HepG2 (cell line): ENCODE results near the gene BCAR3.

Source experiments
- CTCF ChIP-seq: sonication (generic); formaldehyde crosslinking; IDR thresholded peaks from 2 replicates; pipeline ENCODE4 v1.5.0; 2020; ENCODE audit warnings: mild to moderate bottlenecking, missing genetic modification reagents, moderate library complexity
- FOXA1 ChIP-seq, 2 experiments: fragments of 450-650 bp in 1 of 2; sonication (generic) in 1 of 2; formaldehyde crosslinking in 1 of 2; IDR thresholded peaks; 2 replicates each; pipeline versions ENCODE4 v1.4.0 to v1.6.1; 2016 to 2020; ENCODE audit warnings: missing genetic modification reagents in 1 of 2
- MED1 ChIP-seq: sonication (generic); formaldehyde crosslinking; IDR thresholded peaks from 2 replicates; pipeline ENCODE4 v1.4.0; 2020; ENCODE audit warnings: missing genetic modification reagents
- MNT ChIP-seq: fragments of 450-650 bp; IDR thresholded peaks from 2 replicates; pipeline ENCODE4 v1.6.1; 2016
- NBN ChIP-seq: fragments of 450-650 bp; conservative IDR thresholded peaks from 2 replicates; pipeline ENCODE4 v1.6.1; 2017
- NR2C2 ChIP-seq: sonication (generic); formaldehyde crosslinking; IDR thresholded peaks from 2 replicates; pipeline ENCODE4 v1.4.0; 2020; ENCODE audit warnings: missing genetic modification reagents, mild to moderate bottlenecking, moderate library complexity, borderline replicate concordance
- RAD21 ChIP-seq: fragments of 450-650 bp; formaldehyde crosslinking; IDR thresholded peaks from 2 replicates; pipeline ENCODE4 v1.5.0; 2020; ENCODE audit warnings: mild to moderate bottlenecking
- RFX5 ChIP-seq: IDR thresholded peaks from 2 replicates; pipeline ENCODE4 v1.6.1; 2011; ENCODE audit warnings: low read depth, low read length, improper control_type of control experiment
- TFAP4 ChIP-seq: sonication (generic); IDR thresholded peaks from 2 replicates; pipeline ENCODE4 v1.6.1; 2016; ENCODE audit warnings: low read depth, borderline replicate concordance
- ZNF138 ChIP-seq: sonication (generic); formaldehyde crosslinking; IDR thresholded peaks from 2 replicates; pipeline ENCODE4 v1.5.0; 2020; ENCODE audit warnings: mild to moderate bottlenecking, low read depth, missing genetic modification reagents
- ZNF264 ChIP-seq: sonication (generic); formaldehyde crosslinking; IDR thresholded peaks from 2 replicates; pipeline ENCODE4 v1.4.0; 2020; ENCODE audit warnings: missing genetic modification reagents
- ZNF547 ChIP-seq: sonication (generic); formaldehyde crosslinking; IDR thresholded peaks from 2 replicates; pipeline ENCODE4 v1.5.1; 2020; ENCODE audit warnings: mild to moderate bottlenecking, missing genetic modification reagents
- TF ChIP-seq, protein P1 (sequence below): IDR thresholded peaks from 2 replicates; pipeline ENCODE4 v1.6.1; 2012; ENCODE audit warnings: low read length, improper control_type of control experiment

GRCh38 chr1:93533677-93534076 is 148.0 kb downstream of the BCAR3 start:
- no peak for TF ChIP-seq FOXA1 (IDR thresholded peaks at IDR 0.05)
- TF ChIP-seq FOXA1 (CRISPR knock-in tag; IDR thresholded peaks at IDR 0.05): no peak
- no peak for TF ChIP-seq ZNF264
- no peak for TF ChIP-seq RAD21 (CRISPR knock-in tag)
- TF ChIP-seq MNT: no peak
- TF ChIP-seq TFAP4: no peak
- TF ChIP-seq NR2C2 (CRISPR knock-in tag): no peak
- no peak for TF ChIP-seq RFX5
- no peak for TF ChIP-seq ZNF547 (CRISPR knock-in tag)
- TF ChIP-seq CTCF (CRISPR knock-in tag): no peak
- no peak for TF ChIP-seq NBN
- TF ChIP-seq ZNF138 (CRISPR knock-in tag): no peak
- TF ChIP-seq, protein P1, sequence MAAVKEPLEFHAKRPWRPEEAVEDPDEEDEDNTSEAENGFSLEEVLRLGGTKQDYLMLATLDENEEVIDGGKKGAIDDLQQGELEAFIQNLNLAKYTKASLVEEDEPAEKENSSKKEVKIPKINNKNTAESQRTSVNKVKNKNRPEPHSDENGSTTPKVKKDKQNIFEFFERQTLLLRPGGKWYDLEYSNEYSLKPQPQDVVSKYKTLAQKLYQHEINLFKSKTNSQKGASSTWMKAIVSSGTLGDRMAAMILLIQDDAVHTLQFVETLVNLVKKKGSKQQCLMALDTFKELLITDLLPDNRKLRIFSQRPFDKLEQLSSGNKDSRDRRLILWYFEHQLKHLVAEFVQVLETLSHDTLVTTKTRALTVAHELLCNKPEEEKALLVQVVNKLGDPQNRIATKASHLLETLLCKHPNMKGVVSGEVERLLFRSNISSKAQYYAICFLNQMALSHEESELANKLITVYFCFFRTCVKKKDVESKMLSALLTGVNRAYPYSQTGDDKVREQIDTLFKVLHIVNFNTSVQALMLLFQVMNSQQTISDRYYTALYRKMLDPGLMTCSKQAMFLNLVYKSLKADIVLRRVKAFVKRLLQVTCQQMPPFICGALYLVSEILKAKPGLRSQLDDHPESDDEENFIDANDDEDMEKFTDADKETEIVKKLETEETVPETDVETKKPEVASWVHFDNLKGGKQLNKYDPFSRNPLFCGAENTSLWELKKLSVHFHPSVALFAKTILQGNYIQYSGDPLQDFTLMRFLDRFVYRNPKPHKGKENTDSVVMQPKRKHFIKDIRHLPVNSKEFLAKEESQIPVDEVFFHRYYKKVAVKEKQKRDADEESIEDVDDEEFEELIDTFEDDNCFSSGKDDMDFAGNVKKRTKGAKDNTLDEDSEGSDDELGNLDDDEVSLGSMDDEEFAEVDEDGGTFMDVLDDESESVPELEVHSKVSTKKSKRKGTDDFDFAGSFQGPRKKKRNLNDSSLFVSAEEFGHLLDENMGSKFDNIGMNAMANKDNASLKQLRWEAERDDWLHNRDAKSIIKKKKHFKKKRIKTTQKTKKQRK: no peak
- no peak for TF ChIP-seq MED1 (CRISPR knock-in tag)
